ENCODE data around the gene SMAD4. TPM values are rescaled to one million over a fixed set of nuclear protein-coding genes. Genes with fewer than 3 reads are reported as not detected.

The SMAD4 gene
- total and polyA plus RNA-seq, 2 of the 8 experiments (the other 6 are each of a cell fraction or from before 2014, with no cell fraction given) = 86.5 to 139 TPM

DNA sequence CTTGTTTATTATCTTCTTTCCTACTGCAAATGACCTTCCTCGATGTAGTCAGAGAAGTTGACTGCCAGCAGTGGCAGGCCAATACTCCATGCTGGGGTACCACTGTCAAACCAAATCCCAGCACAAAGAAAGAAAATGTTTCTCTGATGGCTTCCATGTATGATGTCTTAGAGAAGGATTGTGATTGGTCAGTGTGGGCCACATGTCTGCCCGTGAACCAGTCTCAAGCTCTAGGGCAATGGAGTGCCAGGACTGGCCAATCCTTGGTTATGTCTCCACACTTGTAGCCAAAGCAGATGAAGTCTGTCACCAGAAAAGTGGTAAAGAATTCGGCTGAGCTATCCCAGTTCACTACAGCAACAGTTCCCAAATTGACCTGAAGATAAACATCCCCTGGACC is 17.6 kb upstream of the SMAD4 start (continued):
- TF ChIP-seq, protein P1, sequence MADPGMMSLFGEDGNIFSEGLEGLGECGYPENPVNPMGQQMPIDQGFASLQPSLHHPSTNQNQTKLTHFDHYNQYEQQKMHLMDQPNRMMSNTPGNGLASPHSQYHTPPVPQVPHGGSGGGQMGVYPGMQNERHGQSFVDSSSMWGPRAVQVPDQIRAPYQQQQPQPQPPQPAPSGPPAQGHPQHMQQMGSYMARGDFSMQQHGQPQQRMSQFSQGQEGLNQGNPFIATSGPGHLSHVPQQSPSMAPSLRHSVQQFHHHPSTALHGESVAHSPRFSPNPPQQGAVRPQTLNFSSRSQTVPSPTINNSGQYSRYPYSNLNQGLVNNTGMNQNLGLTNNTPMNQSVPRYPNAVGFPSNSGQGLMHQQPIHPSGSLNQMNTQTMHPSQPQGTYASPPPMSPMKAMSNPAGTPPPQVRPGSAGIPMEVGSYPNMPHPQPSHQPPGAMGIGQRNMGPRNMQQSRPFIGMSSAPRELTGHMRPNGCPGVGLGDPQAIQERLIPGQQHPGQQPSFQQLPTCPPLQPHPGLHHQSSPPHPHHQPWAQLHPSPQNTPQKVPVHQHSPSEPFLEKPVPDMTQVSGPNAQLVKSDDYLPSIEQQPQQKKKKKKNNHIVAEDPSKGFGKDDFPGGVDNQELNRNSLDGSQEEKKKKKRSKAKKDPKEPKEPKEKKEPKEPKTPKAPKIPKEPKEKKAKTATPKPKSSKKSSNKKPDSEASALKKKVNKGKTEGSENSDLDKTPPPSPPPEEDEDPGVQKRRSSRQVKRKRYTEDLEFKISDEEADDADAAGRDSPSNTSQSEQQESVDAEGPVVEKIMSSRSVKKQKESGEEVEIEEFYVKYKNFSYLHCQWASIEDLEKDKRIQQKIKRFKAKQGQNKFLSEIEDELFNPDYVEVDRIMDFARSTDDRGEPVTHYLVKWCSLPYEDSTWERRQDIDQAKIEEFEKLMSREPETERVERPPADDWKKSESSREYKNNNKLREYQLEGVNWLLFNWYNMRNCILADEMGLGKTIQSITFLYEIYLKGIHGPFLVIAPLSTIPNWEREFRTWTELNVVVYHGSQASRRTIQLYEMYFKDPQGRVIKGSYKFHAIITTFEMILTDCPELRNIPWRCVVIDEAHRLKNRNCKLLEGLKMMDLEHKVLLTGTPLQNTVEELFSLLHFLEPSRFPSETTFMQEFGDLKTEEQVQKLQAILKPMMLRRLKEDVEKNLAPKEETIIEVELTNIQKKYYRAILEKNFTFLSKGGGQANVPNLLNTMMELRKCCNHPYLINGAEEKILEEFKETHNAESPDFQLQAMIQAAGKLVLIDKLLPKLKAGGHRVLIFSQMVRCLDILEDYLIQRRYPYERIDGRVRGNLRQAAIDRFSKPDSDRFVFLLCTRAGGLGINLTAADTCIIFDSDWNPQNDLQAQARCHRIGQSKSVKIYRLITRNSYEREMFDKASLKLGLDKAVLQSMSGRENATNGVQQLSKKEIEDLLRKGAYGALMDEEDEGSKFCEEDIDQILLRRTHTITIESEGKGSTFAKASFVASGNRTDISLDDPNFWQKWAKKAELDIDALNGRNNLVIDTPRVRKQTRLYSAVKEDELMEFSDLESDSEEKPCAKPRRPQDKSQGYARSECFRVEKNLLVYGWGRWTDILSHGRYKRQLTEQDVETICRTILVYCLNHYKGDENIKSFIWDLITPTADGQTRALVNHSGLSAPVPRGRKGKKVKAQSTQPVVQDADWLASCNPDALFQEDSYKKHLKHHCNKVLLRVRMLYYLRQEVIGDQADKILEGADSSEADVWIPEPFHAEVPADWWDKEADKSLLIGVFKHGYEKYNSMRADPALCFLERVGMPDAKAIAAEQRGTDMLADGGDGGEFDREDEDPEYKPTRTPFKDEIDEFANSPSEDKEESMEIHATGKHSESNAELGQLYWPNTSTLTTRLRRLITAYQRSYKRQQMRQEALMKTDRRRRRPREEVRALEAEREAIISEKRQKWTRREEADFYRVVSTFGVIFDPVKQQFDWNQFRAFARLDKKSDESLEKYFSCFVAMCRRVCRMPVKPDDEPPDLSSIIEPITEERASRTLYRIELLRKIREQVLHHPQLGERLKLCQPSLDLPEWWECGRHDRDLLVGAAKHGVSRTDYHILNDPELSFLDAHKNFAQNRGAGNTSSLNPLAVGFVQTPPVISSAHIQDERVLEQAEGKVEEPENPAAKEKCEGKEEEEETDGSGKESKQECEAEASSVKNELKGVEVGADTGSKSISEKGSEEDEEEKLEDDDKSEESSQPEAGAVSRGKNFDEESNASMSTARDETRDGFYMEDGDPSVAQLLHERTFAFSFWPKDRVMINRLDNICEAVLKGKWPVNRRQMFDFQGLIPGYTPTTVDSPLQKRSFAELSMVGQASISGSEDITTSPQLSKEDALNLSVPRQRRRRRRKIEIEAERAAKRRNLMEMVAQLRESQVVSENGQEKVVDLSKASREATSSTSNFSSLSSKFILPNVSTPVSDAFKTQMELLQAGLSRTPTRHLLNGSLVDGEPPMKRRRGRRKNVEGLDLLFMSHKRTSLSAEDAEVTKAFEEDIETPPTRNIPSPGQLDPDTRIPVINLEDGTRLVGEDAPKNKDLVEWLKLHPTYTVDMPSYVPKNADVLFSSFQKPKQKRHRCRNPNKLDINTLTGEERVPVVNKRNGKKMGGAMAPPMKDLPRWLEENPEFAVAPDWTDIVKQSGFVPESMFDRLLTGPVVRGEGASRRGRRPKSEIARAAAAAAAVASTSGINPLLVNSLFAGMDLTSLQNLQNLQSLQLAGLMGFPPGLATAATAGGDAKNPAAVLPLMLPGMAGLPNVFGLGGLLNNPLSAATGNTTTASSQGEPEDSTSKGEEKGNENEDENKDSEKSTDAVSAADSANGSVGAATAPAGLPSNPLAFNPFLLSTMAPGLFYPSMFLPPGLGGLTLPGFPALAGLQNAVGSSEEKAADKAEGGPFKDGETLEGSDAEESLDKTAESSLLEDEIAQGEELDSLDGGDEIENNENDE (IDR thresholded peaks at IDR 0.05; ENCODE audit: insufficient replicate concordance, low read length) = no peak
- TF ChIP-seq YY1 (IDR thresholded peaks at IDR 0.05; ENCODE audit: low read depth, low read length) = no peak
- TF ChIP-seq, protein P2, sequence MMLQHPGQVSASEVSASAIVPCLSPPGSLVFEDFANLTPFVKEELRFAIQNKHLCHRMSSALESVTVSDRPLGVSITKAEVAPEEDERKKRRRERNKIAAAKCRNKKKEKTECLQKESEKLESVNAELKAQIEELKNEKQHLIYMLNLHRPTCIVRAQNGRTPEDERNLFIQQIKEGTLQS (IDR thresholded peaks at IDR 0.05; ENCODE audit: insufficient read depth, low read depth, low read length) = no peak
- no peak for TF ChIP-seq HDAC2 (IDR thresholded peaks at IDR 0.05; ENCODE audit: borderline replicate concordance in 1 of 2, low read depth in 2 of 2, low read length in 2 of 2)
- no peak for TF ChIP-seq MAFK (IDR thresholded peaks at IDR 0.05; ENCODE audit: low read depth, low read length)
- no peak for TF ChIP-seq FOSL1 (IDR thresholded peaks at IDR 0.05; ENCODE audit: insufficient read depth, low read depth, low read length)
- no peak for TF ChIP-seq SUZ12 (IDR thresholded peaks at IDR 0.05; ENCODE audit: low read length)
- no peak for TF ChIP-seq EGR1 (IDR thresholded peaks at IDR 0.05; ENCODE audit: borderline replicate concordance, low read depth, low read length)
- TF ChIP-seq KDM1A (IDR thresholded peaks at IDR 0.05; ENCODE audit: borderline replicate concordance, low read length) = no peak
- TF ChIP-seq EZH2 (IDR thresholded peaks at IDR 0.05; ENCODE audit: low read depth, low read length, severe bottlenecking) = no peak
- TF ChIP-seq CBX5 (IDR thresholded peaks at IDR 0.05; ENCODE audit: low read depth, low read length) = no peak

All from H1 (cell line).